Colonic mucosa (tissue), 4 donors: ENCODE data around the gene TRAK1. TPM values are rescaled to one million over a fixed set of nuclear protein-coding genes. Genes with fewer than 3 reads are reported as not detected.

ENCODE experiments used
- DNase-seq: peaks from one replicate; pipeline ENCODE4 v3.0.0-alpha.2; 2020
- H3K27ac ChIP-seq: fragments of 200-600 bp; one replicate; pipeline ENCODE4 v1.8.0; 2021
- H3K27me3 ChIP-seq: fragments of 200-600 bp; one replicate; pipeline ENCODE4 v1.8.0; 2021
- H3K36me3 ChIP-seq: fragments of 200-600 bp; one replicate; pipeline ENCODE4 v1.8.0; 2021
- H3K4me1 ChIP-seq: fragments of 200-600 bp; one replicate; pipeline ENCODE4 v1.8.0; 2021; ENCODE audit warnings: mild to moderate bottlenecking
- H3K4me3 ChIP-seq: fragments of 200-600 bp; one replicate; pipeline ENCODE4 v1.8.0; 2021
- H3K9ac ChIP-seq, 2 donors: one replicate each; pipeline ENCODE4 v1.7.0; 2013; ENCODE audit warnings: control low read depth in 2 of 2, low read depth in 2 of 2, low read length in 2 of 2
- H3K9me3 ChIP-seq: fragments of 200-600 bp; one replicate; pipeline ENCODE4 v1.8.0; 2021
- intact Hi-C: fragments of 100-400 bp; cut with DNase I; formaldehyde crosslinking; loops from one replicate; pipeline ENCODE4 v1.14.1; 2022
- total RNA-seq, 2 donors: library from RNA; stranded (reverse); fragmentation: NEBNext Ultra II Directional in 1 of 2; extraction: Animal tissue kit (Norgen Biotek cat#: 25700) in 1 of 2; gene quantifications; one replicate each; pipeline ENCODE4 v1.2.1, GENCODE V29; 2021
- TF ChIP-seq, protein P1 (sequence below): fragments of 200-600 bp; IDR thresholded peaks from one replicate; pipeline ENCODE4 v1.8.0; 2022; ENCODE audit warnings: antibody characterized with exemption, mild to moderate bottlenecking
- donor health status: healthy.
- donor health status: DM: no; HTN: no; CAD: no.
- donor health status: DM: no; HTN: no; CAD: no.

The TRAK1 gene
- total RNA-seq, 2 donors from 2014 or later: 58.9 to 70.3 TPM

DNA sequence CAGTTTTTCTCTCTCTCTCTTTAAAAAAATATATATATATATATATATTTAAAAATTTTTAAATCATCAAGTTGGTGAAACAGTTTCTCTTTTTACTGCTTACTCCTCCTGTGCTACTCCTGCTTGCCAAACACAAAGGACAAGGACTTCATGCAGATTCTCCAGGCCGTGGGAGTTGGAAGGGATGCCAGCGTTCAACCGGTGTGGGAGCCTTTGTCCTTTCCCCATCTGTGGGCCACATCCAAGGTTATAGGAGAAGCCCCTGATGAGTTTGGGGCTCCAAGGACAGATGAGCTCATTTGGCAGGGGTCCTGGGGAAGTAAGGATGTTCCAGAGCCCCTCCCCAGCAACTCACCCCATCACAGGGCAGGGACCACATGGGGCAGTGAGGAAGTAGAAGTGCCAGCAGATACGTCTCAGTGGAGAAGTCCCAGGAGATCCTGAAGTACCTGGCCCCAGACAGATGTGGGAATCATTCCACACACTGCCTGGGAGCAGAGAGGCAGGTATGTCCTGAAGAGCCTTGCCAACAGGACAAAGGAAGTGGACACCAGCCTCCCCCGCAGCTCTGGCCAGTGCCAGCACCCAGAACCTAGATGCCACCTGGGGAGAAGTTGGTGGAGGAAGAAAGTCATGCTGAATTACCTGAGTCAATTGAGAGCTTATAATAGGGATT lies 138.2 kb downstream of the TRAK1 start:
- H3K4me3 ChIP-seq: no peak overlapping the region
- H3K9me3 ChIP-seq: no peaks in the 10 kb centered on the region
- no peak for DNase-seq
- H3K27me3 ChIP-seq: no peaks in the 10 kb centered on the region
- no peaks in the 10 kb centered on the region for H3K4me1 ChIP-seq
- no peaks in the 10 kb centered on the region for H3K36me3 ChIP-seq
- intact Hi-C loops: no loop called here
- TF ChIP-seq, protein P1, sequence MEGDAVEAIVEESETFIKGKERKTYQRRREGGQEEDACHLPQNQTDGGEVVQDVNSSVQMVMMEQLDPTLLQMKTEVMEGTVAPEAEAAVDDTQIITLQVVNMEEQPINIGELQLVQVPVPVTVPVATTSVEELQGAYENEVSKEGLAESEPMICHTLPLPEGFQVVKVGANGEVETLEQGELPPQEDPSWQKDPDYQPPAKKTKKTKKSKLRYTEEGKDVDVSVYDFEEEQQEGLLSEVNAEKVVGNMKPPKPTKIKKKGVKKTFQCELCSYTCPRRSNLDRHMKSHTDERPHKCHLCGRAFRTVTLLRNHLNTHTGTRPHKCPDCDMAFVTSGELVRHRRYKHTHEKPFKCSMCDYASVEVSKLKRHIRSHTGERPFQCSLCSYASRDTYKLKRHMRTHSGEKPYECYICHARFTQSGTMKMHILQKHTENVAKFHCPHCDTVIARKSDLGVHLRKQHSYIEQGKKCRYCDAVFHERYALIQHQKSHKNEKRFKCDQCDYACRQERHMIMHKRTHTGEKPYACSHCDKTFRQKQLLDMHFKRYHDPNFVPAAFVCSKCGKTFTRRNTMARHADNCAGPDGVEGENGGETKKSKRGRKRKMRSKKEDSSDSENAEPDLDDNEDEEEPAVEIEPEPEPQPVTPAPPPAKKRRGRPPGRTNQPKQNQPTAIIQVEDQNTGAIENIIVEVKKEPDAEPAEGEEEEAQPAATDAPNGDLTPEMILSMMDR: no peak
- no peak overlapping the region for H3K9ac ChIP-seq
- H3K27ac ChIP-seq: no peak overlapping the region

DNA sequence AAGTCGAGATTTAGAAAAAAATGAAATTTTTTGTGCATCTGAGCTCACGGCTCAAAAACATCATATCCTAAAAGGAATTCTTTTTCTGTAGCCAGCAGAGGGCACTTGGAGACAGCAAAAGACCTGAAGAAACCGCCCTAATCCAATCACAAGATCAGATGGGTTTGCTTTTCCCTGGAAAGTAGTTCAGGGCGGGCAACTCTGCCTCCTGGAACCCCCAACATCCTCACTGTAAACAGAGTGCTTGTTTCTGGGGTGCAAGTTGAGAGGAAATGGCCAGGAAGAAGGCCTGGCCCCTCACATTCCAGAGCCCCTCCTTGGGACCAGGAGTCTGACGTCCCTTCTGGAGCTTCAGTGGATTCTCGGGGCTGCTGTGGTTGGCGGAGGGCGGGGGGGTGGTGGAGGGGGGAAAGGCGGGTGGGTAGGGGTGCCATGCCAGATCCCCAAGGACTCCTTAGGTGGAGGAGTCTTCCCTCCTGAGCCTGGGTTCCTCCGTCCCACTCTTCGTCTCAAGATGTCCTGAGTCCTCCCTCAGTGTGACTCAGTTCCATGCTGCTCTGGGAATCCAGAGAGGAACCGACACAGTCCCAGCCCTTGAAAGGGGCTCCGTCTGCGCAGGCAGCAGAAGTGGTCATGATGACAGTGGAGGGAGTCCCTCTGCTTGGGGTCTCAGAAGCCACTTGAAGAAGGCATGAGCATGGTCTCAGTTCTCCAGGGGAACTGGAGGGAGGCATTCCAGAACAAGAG lies 139.0 kb downstream of the TRAK1 start:
- Histone ChIP-seq H3K9ac (no peak overlapping the region), H3K36me3 (no peaks in the 10 kb centered on the region), H3K4me1 (no peaks in the 10 kb centered on the region), H3K4me3 (no peak overlapping the region), H3K27ac (no peak overlapping the region), H3K27me3 (no peaks in the 10 kb centered on the region), H3K9me3 (no peaks in the 10 kb centered on the region)
- intact Hi-C loops: no loop called here
- DNase-seq: no peak
- TF ChIP-seq, protein P1: peak; percentile 14

DNA sequence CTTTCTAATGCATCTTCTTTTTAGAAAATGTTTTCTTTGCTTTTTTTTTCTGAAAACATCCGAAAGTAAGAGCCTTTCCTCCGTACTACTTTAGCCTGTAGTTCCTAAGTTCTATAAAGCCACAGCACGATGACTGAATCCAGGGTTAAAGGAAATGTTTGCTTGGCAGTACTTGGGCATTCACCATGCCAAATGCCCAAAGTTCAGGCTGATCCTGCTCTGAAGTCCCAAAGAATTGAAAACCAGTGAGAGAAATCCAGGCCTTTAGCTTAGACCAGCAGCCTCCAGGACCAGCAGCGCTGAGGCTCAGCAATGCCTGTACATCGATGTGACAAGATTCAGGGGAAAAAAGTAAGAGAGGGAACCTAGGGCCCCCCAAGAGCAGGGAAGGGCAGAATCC lies 139.7 kb downstream of the TRAK1 start:
- DNase-seq: no peak
- H3K9ac ChIP-seq: no peak overlapping the region
- H3K27ac ChIP-seq: no peak overlapping the region
- H3K4me1 ChIP-seq: no peaks in the 10 kb centered on the region
- no peaks in the 10 kb centered on the region for H3K27me3 ChIP-seq
- H3K36me3 ChIP-seq: no peaks in the 10 kb centered on the region
- H3K9me3 ChIP-seq: no peaks in the 10 kb centered on the region
- intact Hi-C loops: no loop called here
- TF ChIP-seq, protein P1: no peak
- no peak overlapping the region for H3K4me3 ChIP-seq

DNA sequence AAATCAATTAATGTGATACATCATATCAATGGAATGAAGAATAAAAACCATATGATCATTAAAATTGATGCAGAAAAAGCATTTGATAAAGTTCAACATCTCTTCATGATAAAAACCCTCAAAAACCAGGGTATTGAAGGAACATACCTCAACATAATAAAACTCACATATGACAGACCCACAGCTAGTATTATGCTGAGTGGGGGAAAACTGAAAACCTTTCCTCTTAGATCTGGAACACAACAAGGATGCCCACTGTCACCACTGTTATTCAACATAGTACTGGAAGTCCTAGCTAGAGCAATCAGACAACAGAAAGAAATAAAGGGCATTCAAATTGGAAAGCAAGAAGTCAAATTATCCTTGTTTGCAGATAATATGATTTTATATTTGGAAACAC lies 144.4 kb downstream of the TRAK1 start:
- H3K9me3 ChIP-seq: no peaks in the 10 kb centered on the region
- no peaks in the 10 kb centered on the region for H3K27me3 ChIP-seq
- DNase-seq: no peak
- H3K4me3 ChIP-seq: no peak overlapping the region
- TF ChIP-seq, protein P1: no peak
- intact Hi-C loops: no loop called here
- no peak overlapping the region for H3K27ac ChIP-seq
- H3K9ac ChIP-seq: no peak overlapping the region
- H3K4me1 ChIP-seq: no peaks in the 10 kb centered on the region
- no peaks in the 10 kb centered on the region for H3K36me3 ChIP-seq

DNA sequence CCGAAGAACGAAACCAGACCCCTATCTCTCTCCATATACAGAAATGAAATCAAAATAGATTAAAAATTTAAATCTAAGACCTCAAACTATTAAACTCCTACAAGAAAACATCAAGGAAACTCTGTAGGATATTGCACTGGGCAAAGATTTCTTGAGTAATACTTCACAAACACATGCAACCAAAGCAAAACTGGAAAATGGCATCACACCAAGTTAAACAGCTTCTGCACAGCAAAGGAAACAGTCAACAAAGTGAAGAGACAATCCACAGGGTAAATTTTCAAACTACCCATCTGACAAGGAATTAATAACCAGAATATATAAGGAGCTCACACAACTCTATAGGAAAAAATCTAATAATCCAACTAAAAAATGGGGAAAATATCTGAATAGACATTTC lies 145.5 kb downstream of the TRAK1 start:
- intact Hi-C loops: no loop called here
- Histone ChIP-seq H3K27ac (no peak overlapping the region), H3K36me3 (no peaks in the 10 kb centered on the region), H3K4me3 (no peak overlapping the region), H3K27me3 (no peaks in the 10 kb centered on the region), H3K9me3 (no peaks in the 10 kb centered on the region), H3K9ac (no peak overlapping the region), H3K4me1 (no peaks in the 10 kb centered on the region)
- TF ChIP-seq, protein P1: no peak
- no peak for DNase-seq
